ENCODE measurements around the gene GET3. TPM values are rescaled to one million over a fixed set of nuclear protein-coding genes. Genes with fewer than 3 reads are reported as not detected.
A peak's percentile ranks its signal among the peaks of the same experiment; 100 is the strongest.

The GET3 gene
- total and polyA plus RNA-seq, 12 donors = 37.0 to 121 (median 60.1) TPM

GRCh38 chr19:12770922-12771321 is 33.6 kb downstream of the GET3 start:
- WGBS, 2 donors = 96 to 98% methylated on average over 13 of the region's 13 CpGs
- H3K4me1 ChIP-seq = peaks cover 3 to 52% (median 29%) of the 10 kb centered on the region in 9 donors
- intact Hi-C loops (cut with DNase I) = loop anchor here in 1 of 10 donors (10.0 kb wide), 1 partner anchor 74 kb away; no protein-coding TSS in a partner anchor
- H3K27ac ChIP-seq = peak overlapping the region in 5 of 10 donors; percentile 67 to 99 (median 94)
- no peak for ATAC-seq
- H3K36me3 ChIP-seq = peaks cover 0 to 51% (median 0%) of the 10 kb centered on the region in 9 donors
- H3K4me3 ChIP-seq = no peak overlapping the region
- no peaks in the 10 kb centered on the region for H3K27me3 ChIP-seq
- H3K9me3 ChIP-seq = no peaks in the 10 kb centered on the region
- DNase-seq = no peak
- TF ChIP-seq CTCF (IDR thresholded peaks at IDR 0.05) = no peak

- peak; percentile 22 to 82 (median 71) for ATAC-seq
- Histone ChIP-seq H3K4me1 (peaks cover 6 to 53% (median 33%) of the 10 kb centered on the region in 9 donors), H3K9me3 (no peaks in the 10 kb centered on the region), H3K4me3 (no peak overlapping the region), H3K27me3 (no peaks in the 10 kb centered on the region), H3K27ac (peak overlapping the region; percentile 79 to 99 (median 91)), H3K36me3 (peaks cover 0 to 38% (median 0%) of the 10 kb centered on the region in 9 donors)
- 39 to 47% methylated on average over 4 of the region's 4 CpGs for WGBS, 2 donors
- intact Hi-C loops (cut with DNase I) = loop anchor here in 2 of 10 donors (2.0 to 10.0 kb wide), 2 partner anchors 72 to 74 kb away; no protein-coding TSS in a partner anchor
- no peak for TF ChIP-seq CTCF (IDR thresholded peaks at IDR 0.05)
- peak; percentile 50 to 71 for DNase-seq
These were observed 35.0 kb downstream of the GET3 start for GRCh38 chr19:12772323-12772722.

GRCh38 chr19:12773571-12773970 is 36.3 kb downstream of the GET3 start:
- peaks cover 14 to 66% (median 38%) of the 10 kb centered on the region in 9 donors for H3K4me1 ChIP-seq
- intact Hi-C loops (cut with DNase I) = loop anchor here in 2 of 10 donors (2.0 to 10.0 kb wide), 2 partner anchors 71 to 73 kb away; no protein-coding TSS in a partner anchor

More at GRCh38 chr19:12773571-12773970, 36.3 kb downstream of the GET3 start:
- Histone ChIP-seq H3K36me3 (peaks cover 0 to 27% (median 0%) of the 10 kb centered on the region in 9 donors), H3K27ac (peak overlapping the region; percentile 79 to 99 (median 91)), H3K4me3 (no peak overlapping the region), H3K27me3 (no peaks in the 10 kb centered on the region), H3K9me3 (no peaks in the 10 kb centered on the region)
- peak in 6 of 8 donors; percentile 12 to 54 (median 34) for ATAC-seq
- TF ChIP-seq CTCF (IDR thresholded peaks at IDR 0.05) = peak in 7 of 9 donors; percentile 14 to 65 (median 42)
- 65 to 73% methylated on average over 2 of the region's 2 CpGs for WGBS, 2 donors
- peak in 1 of 2 donors; percentile 51 for DNase-seq
